D721Med (cell line): Measurements from ENCODE around the gene SART3.
"Not testable (repeated sequence)": the region's sequence is repeated elsewhere in the genome, so short reads cannot be mapped to it uniquely, and the experiment has no call there.

Source experiments
- DNase-seq: peaks from one replicate; pipeline ENCODE4 v3.0.0; 2011; ENCODE audit warnings: low spot score; ENCODE audit not compliant: insufficient read length
- FAIRE-seq: peaks from 2 replicates; lab custom pipeline; 2011; peaks lifted over from hg19 to GRCh38; lab: Jason Lieb, UNC
- TF ChIP-seq, protein P1 (sequence below): IDR thresholded peaks from 2 replicates; pipeline ENCODE4 v1.5.1; 2012; ENCODE audit warnings: mild to moderate bottlenecking, control low read depth; ENCODE audit not compliant: insufficient read depth; ENCODE audit errors: missing control alignments

The SART3 gene

DNA sequence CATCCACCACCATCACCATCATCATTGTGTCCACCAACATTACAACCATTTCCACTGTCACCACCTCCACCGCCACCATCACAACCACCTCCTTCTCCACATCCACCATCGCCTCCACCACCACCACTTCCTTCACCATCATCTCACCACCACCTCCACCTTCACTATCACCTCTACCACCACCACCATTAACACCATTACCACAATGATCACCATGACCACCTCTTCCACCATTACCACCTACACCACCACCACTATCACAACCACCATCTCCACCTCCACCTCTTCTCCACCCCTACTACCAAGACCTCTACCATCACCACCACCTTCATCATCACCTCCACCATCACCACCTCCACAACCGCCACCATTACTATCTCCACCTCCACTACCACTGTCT lies 17.8 kb upstream of the SART3 start:
- TF ChIP-seq, protein P1, sequence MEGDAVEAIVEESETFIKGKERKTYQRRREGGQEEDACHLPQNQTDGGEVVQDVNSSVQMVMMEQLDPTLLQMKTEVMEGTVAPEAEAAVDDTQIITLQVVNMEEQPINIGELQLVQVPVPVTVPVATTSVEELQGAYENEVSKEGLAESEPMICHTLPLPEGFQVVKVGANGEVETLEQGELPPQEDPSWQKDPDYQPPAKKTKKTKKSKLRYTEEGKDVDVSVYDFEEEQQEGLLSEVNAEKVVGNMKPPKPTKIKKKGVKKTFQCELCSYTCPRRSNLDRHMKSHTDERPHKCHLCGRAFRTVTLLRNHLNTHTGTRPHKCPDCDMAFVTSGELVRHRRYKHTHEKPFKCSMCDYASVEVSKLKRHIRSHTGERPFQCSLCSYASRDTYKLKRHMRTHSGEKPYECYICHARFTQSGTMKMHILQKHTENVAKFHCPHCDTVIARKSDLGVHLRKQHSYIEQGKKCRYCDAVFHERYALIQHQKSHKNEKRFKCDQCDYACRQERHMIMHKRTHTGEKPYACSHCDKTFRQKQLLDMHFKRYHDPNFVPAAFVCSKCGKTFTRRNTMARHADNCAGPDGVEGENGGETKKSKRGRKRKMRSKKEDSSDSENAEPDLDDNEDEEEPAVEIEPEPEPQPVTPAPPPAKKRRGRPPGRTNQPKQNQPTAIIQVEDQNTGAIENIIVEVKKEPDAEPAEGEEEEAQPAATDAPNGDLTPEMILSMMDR: no peak
- DNase-seq (no peak), FAIRE-seq (no peak)

DNA sequence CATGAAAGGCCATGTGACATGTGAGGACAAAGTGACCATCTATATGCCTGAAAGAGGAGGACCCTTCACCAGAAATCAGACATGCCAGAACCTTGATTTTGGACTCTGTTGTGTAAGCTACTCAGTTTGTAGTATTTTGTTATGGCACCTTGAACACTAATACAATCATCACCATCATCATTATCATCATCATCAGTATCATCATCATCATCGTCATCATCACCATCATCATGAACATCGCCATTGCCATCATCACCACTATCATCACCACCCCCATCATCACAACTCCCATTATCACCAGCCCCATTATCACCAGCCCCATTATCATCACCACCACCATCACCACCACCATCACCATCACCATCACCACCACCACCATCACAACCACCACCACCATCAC lies 17.3 kb upstream of the SART3 start:
- DNase-seq: no peak
- no peak for FAIRE-seq
- TF ChIP-seq, protein P1: no peak

DNA sequence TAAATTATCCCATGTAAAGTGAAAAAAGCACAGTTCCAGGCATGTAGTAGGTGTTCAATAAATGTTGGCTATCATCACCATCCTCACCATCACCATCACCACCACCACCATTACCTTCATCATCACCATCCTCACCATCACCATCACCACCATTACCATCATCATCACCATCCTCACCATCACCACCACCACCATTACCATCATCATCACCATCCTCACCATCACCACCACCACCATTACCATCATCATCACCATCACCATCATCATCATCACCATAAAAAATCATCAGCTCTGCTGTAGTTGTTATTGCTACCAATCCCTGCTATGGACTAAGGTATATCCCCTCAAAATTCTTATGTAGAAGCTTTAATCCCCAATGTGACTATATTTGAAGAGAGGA lies 16.5 kb upstream of the SART3 start:
- TF ChIP-seq, protein P1: no peak
- FAIRE-seq (no peak), DNase-seq (no peak)

DNA sequence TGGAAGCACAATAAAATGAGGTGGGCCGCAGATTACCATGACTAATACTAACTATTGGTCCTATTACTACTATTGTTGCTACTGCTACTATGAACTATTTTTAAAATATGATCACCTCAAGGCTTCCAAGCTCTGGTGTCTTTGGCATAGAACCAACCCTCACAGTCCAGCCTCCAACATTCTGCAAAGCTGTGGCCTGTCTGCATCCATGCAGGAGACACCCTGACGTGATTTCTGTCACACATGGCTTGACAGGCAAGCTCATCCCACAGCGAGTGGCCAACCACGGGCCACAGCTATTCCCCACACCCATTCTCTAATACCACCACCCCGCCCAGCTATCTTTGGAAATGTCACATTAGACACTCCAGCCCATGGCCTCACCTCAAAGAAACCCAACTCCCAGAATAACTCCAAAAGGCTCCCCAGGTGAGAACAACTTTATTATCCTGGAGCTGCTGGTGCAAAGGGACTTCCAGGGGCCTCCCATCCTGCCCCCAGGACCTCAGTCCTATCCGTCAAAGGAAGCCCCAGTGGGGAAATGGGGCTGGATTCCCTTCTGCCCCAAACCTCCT lies 15.8 kb upstream of the SART3 start:
- FAIRE-seq (no peak), DNase-seq (no peak)
- TF ChIP-seq, protein P1: no peak

DNA sequence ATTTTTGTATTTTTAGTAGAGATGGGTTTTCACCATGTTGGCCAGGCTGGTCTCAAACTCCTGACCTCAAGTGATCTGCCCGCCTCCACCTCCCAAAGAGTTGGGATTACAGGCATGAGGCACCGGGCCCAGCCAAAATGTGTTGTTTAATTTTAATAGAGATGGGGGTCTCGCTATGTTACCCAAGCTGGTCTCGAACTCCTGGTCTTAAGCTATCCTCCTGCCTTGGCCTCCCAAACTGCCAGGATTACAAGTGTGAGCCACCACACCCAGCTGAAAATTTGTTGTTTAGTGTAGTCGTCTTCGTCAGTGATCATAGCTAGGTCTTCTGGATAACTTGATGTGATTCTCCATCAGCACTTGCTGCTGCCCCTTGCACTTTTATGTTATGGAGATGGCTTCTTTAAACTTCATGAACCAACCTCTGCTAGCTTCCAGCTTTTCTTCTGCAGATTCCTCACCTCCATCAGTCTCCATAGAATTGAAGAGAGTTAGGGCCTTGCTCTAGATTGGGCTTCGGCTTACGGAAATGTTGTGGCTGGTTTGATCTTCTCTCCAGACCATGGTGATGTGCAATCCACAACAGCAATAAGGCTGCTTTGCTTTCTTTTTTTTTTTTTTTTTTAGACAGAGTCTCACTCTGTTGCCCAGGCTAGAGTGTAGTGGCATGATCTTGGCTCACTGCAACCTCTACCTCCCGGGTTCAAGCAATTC lies 14.4 kb upstream of the SART3 start:
- no peak for FAIRE-seq
- TF ChIP-seq, protein P1: no peak

DNA sequence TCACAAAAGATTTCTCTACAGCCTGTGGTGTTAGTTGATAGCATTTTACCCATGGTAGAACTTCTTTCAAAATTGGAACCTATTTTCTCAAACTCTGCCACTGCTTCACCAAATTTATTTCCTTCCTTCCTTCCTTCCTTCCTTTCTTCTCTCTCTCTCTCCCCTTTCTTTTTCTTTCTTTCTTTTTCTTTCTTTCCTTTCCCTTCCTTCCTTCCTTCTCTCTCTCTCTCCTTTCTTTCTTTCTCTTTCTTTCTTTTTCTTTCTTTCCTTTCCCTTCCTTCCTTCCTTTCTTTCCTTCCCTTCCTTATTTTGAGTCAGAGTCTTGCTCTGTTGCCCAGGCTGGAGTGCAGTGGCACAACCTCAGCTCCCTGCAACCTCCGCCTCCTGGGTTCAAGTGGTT lies 13.3 kb upstream of the SART3 start:
- DNase-seq, FAIRE-seq: not testable (repeated sequence)

More for the DNA sequence above, 14.4 kb upstream of the SART3 start:
- DNase-seq: no peak

DNA sequence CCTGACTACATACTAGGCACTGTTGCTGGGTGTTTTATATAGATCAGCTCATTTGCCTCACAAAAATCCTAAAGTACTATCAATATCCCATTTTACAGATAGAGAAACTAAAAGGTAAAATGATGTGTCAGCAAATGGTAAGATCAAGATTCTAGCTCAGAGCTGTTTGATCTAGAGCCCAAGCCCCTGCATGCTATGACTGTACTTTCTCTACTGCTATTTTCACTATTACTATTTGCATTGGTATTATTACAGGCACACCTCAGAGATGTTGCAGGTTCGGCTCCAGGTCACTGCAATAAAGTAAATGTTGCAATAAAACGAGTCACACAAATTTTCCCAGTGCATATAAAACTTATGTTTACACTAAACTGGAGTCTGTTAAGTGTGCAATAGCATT lies 12.3 kb upstream of the SART3 start:
- FAIRE-seq (no peak), DNase-seq (no peak)
- TF ChIP-seq, protein P1: no peak
